AG04449 (cell line): ENCODE data around the gene TRRAP.

Experiments used
- CTCF ChIA-PET: fragments of 350-600 bp; formaldehyde crosslinking; extraction: SDS; loops from one replicate; lab custom pipeline; 2021; ENCODE audit warnings: antibody characterized with exemption; lab: Yijun Ruan, JAX
- POLR2A ChIA-PET: fragments of 400-600, 350-600 bp; formaldehyde crosslinking; extraction: SDS; loops from one replicate; lab custom pipeline; 2020; ENCODE audit warnings: antibody characterized with exemption, inconsistent platforms; lab: Yijun Ruan, JAX
- DNase-seq: peaks from one replicate; pipeline ENCODE4 v3.0.0-alpha.2; 2010; ENCODE audit warnings: low read depth, low spot score
- H3K4me3 ChIP-seq: 2 replicates; pipeline ENCODE4 v1.5.1; 2011; ENCODE audit warnings: low read depth, mild to moderate bottlenecking, control low read depth, low read length
- TF ChIP-seq, protein P1 (sequence below): IDR thresholded peaks from one replicate; pipeline ENCODE4 v1.5.1; 2011; ENCODE audit warnings: mild to moderate bottlenecking, moderate library complexity, low read length, control low read depth, inconsistent platforms; ENCODE audit not compliant: insufficient read depth; ENCODE audit errors: missing control alignments

Gene TRRAP

DNA sequence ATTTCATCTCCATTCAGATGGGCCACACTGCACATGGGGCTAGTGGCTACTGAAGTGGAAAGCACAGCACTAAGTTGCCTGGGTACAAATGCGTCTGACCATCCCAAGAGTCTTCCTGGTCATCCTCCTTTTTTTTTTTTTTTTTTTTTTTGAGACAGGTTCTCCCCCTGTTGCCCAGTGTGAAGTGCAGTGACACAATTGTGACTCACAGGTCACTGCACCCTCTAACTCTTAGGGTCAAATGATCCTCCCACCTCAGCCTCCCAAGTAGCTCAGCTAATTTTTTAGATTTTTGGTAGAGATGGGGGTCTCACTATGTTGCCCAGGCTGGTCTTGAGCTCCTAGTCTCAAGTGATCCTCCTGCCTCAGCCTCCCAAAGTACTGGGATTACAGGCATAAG is 3.4 kb upstream of the TRRAP start:
- TF ChIP-seq, protein P1, sequence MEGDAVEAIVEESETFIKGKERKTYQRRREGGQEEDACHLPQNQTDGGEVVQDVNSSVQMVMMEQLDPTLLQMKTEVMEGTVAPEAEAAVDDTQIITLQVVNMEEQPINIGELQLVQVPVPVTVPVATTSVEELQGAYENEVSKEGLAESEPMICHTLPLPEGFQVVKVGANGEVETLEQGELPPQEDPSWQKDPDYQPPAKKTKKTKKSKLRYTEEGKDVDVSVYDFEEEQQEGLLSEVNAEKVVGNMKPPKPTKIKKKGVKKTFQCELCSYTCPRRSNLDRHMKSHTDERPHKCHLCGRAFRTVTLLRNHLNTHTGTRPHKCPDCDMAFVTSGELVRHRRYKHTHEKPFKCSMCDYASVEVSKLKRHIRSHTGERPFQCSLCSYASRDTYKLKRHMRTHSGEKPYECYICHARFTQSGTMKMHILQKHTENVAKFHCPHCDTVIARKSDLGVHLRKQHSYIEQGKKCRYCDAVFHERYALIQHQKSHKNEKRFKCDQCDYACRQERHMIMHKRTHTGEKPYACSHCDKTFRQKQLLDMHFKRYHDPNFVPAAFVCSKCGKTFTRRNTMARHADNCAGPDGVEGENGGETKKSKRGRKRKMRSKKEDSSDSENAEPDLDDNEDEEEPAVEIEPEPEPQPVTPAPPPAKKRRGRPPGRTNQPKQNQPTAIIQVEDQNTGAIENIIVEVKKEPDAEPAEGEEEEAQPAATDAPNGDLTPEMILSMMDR: no peak
- CTCF ChIA-PET: interaction anchor here (4.2 kb wide), 1 partner anchor 45 kb away, joined by 30 read pairs; no protein-coding TSS in a partner anchor

DNA sequence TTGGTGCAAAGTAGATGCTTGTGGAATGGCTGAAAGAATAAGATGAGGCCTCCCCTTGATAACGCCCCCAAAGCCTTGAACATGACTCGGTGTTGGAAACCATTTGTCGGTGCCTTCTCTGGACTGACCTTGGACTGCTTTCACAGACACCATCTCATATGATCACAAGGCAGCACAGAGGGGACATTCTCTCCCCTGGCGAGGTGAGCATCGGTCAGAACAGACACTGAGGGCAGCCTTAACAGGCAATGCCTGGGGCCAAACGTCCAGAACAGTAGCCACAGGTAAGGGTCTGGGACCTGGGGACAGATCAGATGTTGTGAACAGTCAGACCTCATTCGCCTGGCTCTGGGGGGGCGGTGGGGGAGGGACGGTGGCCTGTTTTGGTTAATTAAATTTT is 2.8 kb upstream of the TRRAP start:
- TF ChIP-seq, protein P1: no peak
- POLR2A ChIA-PET: no interaction called here

More for the DNA sequence above, 3.4 kb upstream of the TRRAP start:
- DNase-seq: no peak
- POLR2A ChIA-PET: no interaction called here
- H3K4me3 ChIP-seq: no peak overlapping the region

DNA sequence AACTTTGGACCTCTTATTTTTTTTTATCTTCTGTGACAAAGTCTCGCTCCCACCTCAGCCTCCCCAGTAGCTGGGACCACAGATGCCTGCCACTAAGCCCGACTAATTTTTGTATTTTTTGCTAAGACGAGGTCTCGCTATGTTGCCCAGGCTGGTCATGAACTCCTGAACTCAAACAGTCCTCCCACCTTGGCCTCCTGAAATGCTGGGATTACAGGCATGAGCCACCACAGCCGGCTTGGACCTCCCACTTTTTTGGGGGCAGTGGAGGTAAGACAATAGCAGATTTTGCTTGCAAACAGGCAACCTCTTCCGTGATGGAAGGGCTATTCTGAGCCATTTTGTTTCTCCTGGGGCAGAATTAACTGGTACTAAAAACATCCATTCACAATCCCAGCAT is 1.2 kb upstream of the TRRAP start:
- CTCF ChIA-PET: interaction anchor here (1.0 to 2.1 kb wide), 5 partner anchors 15 to 444 kb away, joined by 3 to 26 read pairs (median 4); no protein-coding TSS in a partner anchor
- POLR2A ChIA-PET: no interaction called here
- H3K4me3 ChIP-seq: no peak overlapping the region
- TF ChIP-seq, protein P1: no peak
- no peak for DNase-seq

More for the DNA sequence above, 2.8 kb upstream of the TRRAP start:
- no peak overlapping the region for H3K4me3 ChIP-seq
- DNase-seq: no peak
- CTCF ChIA-PET: no interaction called here

DNA sequence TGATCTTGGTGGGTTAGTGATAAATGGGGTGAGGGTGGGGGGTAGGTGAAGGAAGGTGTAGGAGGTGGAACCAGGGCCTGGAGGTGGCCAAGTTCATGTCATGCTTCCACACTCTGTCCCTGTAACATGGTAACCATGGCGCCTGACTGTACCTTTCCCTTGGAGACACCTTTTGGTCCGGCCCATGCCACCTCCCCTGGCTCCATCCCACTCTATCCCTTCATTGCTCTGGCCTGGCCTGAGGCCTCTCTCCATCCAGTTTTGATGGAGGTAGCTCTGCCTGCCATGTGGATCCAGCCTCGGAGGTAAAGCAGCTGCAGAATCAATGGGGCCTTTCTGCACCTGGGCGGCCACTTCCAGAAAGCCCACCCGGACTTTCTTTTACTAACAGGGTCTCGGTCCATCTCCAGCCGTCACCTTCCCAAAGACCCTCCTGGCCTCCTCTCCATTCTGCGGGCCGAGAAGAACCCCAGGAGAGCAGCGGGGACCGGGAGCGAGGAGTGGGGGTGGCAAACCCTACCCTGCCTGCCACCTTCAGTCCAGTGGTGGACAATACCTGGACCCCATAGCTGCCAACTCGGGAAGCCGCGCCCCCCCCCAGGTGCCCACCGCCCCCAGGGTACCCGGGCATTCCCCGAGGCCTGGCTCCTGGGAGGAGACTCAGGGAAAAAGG is 504 bp upstream of the TRRAP start:
- CTCF ChIA-PET: interaction anchor here (0.7 to 4.6 kb wide), 20 partner anchors 8 to 589 kb away, joined by 3 to 27 read pairs (median 6); partner anchors contain the start of gene TMEM130
- DNase-seq: no peak
- POLR2A ChIA-PET: interaction anchor here (1.6 kb wide), 1 partner anchor 25 kb away, joined by 4 read pairs; no protein-coding TSS in a partner anchor
- peak overlapping the region; percentile 91 for H3K4me3 ChIP-seq
- TF ChIP-seq, protein P1: no peak

DNA sequence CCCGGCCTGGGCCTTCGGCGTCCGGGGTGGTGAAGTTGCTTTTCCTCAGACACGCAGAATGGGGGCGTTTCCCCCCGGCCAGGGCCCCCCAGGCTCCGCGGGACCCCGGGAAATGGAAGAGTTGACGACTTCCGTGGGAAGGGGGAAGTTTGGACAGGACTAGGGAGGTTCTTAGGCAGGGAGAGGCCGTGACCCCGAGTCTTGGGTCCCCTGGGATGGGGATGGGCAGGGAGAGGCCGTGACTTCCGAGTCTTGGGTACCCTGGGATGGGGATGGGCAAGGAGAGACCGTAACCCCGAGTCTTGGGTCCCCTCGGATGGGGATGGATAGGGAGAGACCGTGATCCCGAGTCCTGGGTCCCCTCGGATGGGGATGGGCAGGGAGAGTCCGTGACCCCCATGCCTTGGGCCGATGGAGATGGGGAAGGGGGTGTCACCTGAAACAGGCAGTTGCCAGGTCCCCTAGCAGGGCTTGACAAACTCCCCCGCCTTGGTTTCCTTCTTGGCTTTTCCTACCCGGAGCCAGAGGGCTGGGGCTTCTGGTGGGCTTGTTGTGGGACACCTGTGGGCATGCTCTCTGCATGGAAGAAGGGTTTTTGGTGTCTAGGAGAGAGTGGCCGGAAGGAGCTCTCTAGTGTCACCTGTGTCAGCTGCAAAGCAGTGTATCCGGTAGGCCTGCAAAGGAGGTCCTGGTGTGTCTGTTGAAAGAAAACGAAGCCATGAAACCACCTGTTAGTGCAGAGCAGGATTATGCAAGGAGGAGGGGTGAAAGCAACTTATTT is 1.1 kb downstream of the TRRAP start:
- ChIA-PET CTCF (interaction anchor here (0.6 to 4.6 kb wide), 30 partner anchors 8 to 591 kb away, joined by 3 to 27 read pairs (median 6); partner anchors contain the start of gene TMEM130), POLR2A (interaction anchor here (1.6 kb wide), 1 partner anchor 26 kb away, joined by 4 read pairs; no protein-coding TSS in a partner anchor)
- TF ChIP-seq, protein P1: no peak

DNA sequence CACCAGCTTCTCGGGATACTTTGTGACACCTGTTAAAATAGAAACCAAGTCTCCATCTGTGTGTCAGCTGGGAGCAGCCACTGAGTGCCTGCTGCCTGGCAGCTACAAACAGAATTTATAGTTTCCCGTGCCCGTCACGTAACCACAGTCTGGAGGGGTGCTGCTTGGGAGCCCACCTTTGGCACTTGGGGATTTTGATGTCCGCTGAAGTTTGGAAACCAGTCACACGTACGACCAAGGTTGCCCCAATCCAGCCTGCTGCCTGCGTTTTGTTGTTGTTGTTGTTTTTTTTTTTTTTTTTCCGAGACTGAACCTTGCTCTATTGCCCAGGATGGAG is 1.6 kb downstream of the TRRAP start:
- ChIA-PET POLR2A (no interaction called here), CTCF (interaction anchor here (0.6 to 4.6 kb wide), 15 partner anchors 9 to 442 kb away, joined by 3 to 27 read pairs (median 6); partner anchors contain the start of gene TMEM130)
- H3K4me3 ChIP-seq: peak overlapping the region; percentile 91
- DNase-seq: no peak
- TF ChIP-seq, protein P1: no peak

More for the DNA sequence above, 1.1 kb downstream of the TRRAP start:
- DNase-seq: no peak
- peak overlapping the region; percentile 91 for H3K4me3 ChIP-seq
